SW 1271 (cell line): ENCODE measurements around the gene GJC2.
"Not testable (repeated sequence)": the region's sequence is repeated elsewhere in the genome, so short reads cannot be mapped to it uniquely, and the experiment has no call there.

Experiments
- DNase-seq, 2 experiments: peaks; one replicate each; lab custom pipeline; 2025; lab: John Stamatoyannopoulos, UW

GJC2 gene

GRCh38 chr1:228173528-228174481 is 24.1 kb downstream of the GJC2 start:
- not testable (repeated sequence) for DNase-seq

DNA sequence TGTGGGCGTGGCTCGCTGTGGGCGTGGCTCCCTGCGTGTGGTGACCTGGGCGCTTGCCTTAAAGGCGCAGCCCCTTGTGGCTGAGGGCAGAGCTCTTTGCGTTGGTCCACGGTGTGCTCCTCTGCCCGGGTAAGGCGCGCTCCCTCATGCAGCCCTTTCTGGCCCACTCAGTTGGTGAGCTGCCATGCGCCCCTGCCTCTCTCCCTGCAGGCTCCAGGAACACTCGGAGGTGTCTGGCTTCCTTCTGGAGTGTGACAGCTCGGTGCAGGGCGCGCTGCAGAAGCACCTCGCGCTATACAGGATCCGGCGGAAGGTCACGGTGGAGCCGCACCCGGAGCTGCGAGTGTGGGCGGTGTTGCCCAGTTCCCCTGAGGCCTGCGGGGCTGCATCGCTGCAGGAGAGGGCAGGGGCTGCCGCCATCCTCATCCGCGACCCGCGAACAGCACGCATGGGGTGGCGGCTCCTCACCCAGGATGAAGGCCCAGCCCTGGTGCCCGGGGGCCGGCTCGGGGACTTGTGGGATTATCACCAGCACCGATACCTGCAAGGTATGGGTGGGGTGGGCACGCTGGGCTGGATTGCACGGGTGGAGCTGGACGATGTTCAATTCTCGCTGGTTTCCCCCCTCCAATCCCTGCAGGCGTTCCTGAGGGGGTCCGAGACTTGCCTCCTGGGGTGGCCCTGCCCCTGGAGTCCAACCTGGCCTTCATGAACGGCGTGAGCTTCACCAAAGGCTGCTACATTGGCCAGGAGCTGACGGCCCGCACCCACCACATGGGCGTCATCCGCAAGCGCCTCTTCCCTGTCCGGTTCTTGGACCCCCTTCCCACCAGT is 25.0 kb downstream of the GJC2 start:
- no peak for DNase-seq

- no peak for DNase-seq
Measured at GRCh38 chr1:228175316-228176023, 25.7 kb downstream of the GJC2 start.

DNA sequence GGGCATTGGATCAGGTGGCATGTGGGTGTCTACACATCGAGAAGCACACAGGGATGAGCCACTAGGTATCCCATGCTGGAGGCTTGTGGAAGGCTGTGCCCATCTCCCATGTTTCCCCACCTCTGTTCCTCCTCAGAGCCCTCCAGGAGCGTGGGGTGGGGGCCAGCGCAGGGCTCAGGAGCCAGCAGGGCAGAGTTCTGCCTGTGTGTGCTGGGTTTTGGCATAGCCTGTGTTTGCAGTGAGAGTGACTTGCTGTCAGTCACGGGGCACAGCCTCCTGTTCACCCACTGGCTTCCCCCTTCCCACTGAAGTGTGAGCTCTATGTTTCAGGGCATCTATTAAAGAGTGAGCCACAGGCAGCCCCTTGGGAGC is 26.3 kb downstream of the GJC2 start:
- no peak for DNase-seq

DNA sequence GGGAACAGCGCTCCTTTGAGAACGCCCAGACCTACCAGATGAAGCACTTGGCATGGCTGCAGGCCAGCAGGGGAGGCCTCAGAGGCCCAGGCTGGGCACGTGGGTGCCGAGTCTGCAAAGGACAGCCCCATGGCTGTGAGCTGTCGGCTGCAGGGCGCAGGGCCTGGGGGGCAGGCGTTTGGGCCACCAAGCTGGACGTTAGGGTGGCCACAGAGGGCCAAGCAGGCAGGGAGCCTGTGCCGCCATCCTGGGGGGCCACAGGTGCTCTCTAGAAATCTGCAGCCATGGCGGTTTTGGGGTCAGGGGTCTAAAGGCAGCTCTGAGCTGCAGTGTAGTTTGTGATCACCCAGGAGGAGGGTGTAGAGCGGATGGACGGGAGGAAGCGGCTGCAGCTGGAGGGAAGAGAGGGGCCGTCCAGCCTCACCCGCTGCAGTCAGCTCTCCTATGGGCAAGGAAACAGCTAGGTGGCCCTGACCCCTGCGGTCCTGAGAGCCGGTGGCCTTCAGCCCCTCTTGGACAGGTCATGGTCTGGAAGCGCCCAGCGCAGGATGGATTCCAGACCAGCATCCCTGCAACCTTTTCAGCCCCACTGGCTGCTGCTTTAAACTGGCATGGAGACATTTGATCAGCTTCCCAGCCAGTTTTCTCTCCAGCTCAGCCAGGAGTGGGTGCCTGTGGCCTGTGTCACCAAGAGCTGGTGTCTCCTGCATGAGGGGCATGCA is 26.9 kb downstream of the GJC2 start:
- no peak for DNase-seq

- no peak for DNase-seq
Measured at GRCh38 chr1:228177183-228177475, 27.4 kb downstream of the GJC2 start.

- no peak for DNase-seq
Measured at GRCh38 chr1:228177721-228178710, 28.3 kb downstream of the GJC2 start.

DNA sequence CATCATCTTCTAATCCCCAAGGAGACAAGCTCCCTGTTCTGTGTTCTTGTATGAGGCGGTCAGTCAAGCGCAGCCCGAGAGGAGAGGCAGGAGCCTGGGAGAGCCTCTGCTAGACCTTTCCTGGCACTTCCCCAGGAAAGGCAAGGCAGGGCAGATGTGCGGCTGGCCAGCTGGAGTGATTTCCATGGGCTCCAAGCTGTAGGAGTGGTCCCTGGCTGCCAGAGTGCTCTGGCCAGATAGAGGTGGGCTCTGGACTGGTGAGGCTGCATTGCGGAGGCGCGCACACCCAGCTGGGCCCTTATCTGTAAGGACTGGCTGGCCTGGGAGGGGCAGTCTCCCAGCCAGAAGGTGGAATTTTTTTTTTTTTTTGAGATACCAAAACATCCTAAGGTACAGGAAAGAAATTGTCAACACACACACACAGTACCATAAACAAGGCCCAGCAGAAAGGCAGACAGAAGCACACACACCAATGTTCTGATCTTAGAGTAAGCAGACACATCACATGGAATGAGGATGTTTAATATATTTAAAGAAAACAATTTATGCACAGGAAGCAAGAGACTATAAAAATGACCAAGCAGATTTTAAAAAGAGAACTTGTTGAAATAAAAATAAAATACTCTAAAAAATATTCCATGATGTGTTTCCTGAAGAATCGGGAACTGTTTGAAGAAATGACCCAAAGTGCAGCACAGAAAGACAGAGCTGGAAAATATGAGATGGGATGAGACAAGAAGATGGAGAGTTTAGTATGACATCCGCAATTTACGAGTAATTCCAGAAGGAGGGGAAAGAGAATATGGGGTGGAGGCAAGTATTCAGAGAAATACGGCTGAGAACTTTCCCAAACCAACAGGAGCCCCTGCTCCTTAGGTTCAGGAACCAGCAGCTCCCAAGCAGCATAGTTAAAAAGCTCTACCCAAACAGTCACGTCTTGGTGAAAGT is 29.3 kb downstream of the GJC2 start:
- no peak for DNase-seq

- DNase-seq = no peak
Measured at GRCh38 chr1:228180271-228180958, 30.7 kb downstream of the GJC2 start.

DNA sequence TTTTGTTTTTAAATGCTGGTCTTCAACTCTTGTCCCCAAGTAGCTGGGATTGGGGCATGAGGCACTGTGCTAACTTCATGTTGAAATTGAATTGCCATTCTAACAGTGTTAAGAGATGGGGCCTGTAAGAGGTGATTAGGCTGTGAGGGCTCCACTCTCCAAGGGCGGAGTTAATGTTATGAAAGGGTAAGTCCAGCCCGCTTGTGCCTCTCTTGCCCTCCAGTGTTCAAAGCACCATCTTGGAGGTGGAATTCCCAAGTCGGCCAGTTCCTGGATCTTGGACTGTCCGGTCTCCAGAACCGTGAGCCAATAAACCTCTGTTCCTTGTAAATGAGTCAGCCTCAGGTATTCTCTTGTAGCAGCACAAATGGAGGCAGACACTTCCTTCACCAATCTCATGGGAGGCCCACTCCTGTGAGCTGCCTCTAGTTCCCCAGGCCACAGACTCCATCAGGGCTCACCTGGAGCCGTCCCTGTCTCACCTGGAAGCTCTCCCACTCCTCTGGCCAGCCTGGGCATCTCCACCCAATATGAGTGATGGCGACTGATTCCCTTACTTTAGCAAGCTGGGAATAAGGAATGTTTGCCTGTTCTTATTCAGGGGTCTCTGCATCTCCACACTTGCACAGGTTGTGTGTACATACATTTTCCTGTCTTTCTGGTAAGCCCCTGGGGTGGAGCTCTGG is 31.4 kb downstream of the GJC2 start:
- no peak for DNase-seq

DNA sequence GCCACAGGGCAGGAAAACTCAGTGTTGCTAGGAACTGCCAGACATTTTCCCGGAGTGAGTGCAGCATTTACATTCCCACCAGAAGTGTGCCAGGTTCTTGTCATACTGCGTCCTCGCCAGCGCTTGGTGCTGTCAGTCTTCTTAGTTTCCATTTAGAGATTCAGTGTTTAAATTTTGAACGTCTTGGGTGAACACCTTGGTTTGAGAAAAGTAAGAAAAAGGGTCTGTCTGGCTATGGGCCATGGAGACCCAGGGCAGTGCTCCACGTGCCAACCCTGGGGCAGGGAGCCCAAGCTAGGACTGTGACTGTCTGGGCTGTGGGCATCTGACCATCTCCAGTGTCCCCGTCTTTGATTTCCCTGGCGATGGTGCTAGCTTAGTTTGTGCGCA is 31.9 kb downstream of the GJC2 start:
- DNase-seq = no peak

GRCh38 chr1:228182296-228183030 is 32.7 kb downstream of the GJC2 start:
- DNase-seq = no peak

- no peak for DNase-seq
Measured at GRCh38 chr1:228184152-228184551, 34.4 kb downstream of the GJC2 start.

GRCh38 chr1:228185641-228185965 is 35.9 kb downstream of the GJC2 start:
- DNase-seq = no peak

GRCh38 chr1:228188249-228188648 is 38.5 kb downstream of the GJC2 start:
- DNase-seq = not testable (repeated sequence)

- no peak for DNase-seq
Measured at GRCh38 chr1:228190182-228190581, 40.5 kb downstream of the GJC2 start.

- no peak for DNase-seq
Measured at GRCh38 chr1:228190778-228191177, 41.0 kb downstream of the GJC2 start.

- DNase-seq = no peak
Measured at GRCh38 chr1:228194436-228194835, 44.7 kb downstream of the GJC2 start.
